Posterior cingulate gyrus (tissue), 11 donors: Measurements from ENCODE around the gene FGF14.

Experiments
- DNase-seq, 10 donors: peaks; one replicate each; pipeline versions ENCODE4 v3.0.0 to v3.0.0-alpha.2; 2020 to 2021; ENCODE audit warnings: mixed read lengths in 3 of 10
- intact Hi-C: fragments of 100-400 bp; cut with DNase I; formaldehyde crosslinking; loops from one replicate; pipeline ENCODE4 v1.15.1; 2023

FGF14 gene

DNA sequence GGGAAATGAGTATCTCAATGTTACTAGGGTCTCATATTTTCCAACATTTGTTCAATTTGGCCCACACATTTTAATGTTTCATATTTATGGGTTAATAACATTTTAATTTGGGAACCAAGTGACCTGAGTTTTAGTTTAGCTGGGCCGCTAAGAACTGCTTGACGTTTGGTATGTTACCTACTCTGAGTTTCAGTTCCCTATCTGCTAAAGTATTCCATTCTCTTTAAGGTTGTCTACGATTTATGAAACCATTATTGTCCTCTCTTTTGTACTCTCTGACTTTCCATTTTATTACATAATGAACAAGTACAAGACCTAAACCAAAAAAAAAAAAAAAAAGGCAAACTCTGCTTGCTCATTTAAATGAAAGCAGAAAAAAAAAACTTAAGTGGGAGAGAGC is 89.9 kb downstream of the FGF14 start:
- no peak for DNase-seq
- intact Hi-C loops = no loop called here

DNA sequence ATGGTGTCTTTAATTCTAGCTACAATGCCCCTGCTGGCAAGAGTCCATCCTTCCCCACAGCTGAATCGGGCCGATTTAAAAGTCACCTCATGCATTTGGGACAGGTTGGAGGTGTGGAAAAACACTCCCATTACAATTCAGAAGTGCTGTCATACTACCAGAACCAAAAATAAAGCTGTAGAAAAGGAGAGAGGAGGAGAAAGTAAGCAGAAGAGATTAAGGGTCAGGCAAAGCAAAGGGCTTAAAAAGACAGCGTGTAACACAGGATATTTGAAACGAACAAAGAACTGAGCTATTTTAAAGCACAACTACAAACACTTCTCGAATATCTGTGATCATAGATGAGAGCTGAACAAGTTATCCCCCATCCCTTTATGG is 90.4 kb downstream of the FGF14 start:
- intact Hi-C loops = no loop called here
- no peak for DNase-seq

DNA sequence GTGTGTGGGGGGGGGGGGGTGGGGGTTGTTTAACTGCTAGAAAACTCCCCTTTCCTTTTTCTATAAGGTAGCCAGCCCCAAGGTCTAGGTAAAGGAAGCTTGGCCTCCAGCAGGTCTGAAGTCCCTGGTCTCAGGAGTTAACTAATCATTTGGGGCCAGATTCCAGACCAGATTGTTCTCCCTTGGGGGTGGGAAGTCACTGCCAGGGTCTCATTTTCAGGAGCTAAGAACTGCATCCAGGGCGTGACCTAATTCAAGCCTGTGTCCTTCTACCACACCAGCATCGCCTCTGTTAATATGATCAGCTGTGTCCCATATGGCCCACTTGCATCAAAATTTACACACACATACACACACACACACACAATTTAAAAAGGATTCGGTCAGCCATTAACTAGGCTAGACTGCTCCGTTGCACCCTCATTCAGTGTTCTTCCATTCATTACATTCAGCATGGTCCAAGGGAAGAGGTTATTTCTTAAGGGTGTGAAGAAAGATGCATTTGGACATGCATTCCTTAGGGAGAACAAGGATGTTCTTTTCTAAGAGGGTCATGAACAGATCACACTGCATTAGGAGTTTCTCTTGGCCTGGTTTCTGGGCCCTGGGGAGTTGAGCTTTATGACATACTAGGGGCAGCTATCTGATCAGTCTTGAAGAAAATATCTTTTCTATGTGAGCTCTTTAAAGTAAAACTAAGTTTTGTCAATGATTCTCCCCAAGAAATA is 91.0 kb downstream of the FGF14 start:
- no peak for DNase-seq
- intact Hi-C loops = no loop called here

DNA sequence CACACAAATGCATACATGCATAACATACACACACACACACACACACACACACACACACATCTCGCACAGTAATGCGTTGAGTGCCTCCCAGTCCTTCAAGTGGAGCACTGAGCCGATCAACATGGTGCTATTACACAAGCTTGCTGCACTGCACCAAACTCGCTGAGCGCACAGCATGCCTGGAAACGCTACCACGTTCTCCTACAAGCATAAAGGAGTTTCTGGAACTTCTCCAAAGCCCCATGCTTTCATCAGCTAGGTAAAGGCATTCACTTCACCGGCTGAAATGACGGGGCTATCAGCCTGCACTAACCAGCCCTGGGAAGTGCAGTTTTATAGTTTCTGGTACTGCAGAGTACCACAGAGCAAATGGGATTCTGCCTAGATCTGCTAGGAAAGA is 92.7 kb downstream of the FGF14 start:
- intact Hi-C loops = no loop called here
- DNase-seq = peak in 8 of 10 donors; percentile 23 to 91 (median 56)

DNA sequence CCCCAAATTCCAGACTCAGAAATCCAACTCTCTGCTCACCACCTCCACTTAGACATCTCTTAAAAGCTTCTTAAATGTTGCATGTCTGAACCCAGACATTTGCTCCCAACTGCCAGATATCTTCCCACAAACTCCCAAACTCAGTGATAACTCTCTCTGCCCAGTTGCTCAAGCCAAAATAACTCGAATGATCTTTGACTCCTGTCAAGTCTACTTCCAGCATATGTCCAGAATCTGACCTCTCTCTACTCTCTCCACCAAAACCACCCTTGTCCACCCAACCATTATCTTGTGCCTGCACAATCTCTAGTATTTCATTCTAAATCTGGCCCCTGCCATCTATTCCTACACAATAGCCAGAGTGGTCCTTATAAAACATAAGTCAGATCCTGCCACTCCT is 99.3 kb downstream of the FGF14 start:
- intact Hi-C loops = no loop called here
- DNase-seq = no peak

DNA sequence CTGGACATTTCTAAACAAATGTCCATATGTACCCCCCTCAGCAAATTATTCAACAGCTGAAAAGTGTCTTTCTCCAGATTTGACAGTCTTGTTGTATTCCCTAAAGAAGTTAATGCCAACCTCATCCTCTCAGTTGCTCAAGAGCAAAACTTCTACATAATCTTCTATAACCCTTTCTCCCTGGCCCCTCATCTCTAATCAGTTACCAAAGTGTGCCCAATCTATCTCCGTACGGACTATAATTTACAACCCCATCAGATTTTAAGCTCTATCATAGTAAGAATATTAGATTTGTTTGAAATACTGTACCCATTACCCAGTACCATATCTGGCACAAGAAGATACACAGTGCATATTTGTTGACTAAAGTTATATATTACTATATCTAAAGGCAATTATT is 101.5 kb downstream of the FGF14 start:
- no peak for DNase-seq
- intact Hi-C loops = no loop called here

DNA sequence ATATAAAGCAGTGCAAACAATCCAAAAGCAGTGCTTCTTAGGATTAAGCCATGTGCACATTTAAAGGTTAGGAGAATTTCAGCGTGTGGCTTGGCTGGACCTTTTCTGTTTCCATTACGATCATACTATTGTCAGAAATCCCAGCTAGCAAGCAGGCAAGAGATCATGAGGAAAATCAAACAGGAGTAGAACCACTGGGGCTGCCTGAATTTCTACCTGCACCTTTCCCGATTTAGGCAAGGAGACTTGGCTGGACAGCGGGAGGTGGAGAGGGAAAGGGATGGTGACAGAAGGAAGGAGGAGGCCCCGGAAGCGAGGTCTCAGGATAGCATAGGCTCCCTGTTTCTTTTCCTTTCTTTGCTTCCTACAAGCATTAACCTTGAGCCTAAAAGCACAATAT is 102.5 kb downstream of the FGF14 start:
- intact Hi-C loops = no loop called here
- DNase-seq = no peak

DNA sequence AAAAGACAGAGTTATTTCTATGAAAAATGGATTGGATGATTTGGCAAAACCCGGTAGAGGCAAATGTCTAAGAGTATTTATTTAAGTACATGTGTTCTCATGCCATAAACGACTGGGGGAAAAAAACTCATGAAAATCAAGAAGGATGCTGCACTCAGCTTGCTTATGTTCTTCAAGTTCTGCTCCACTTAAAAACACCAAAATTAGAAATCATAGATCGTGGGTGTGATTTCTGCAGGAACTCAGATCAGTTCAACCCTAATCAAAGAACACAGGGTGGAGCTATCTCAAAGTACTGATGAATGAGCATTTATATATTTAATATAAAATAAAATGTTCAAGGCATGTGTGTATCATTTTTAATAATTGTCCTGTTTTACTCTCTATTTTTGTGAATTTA is 103.8 kb downstream of the FGF14 start:
- no peak for DNase-seq
- intact Hi-C loops = no loop called here

DNA sequence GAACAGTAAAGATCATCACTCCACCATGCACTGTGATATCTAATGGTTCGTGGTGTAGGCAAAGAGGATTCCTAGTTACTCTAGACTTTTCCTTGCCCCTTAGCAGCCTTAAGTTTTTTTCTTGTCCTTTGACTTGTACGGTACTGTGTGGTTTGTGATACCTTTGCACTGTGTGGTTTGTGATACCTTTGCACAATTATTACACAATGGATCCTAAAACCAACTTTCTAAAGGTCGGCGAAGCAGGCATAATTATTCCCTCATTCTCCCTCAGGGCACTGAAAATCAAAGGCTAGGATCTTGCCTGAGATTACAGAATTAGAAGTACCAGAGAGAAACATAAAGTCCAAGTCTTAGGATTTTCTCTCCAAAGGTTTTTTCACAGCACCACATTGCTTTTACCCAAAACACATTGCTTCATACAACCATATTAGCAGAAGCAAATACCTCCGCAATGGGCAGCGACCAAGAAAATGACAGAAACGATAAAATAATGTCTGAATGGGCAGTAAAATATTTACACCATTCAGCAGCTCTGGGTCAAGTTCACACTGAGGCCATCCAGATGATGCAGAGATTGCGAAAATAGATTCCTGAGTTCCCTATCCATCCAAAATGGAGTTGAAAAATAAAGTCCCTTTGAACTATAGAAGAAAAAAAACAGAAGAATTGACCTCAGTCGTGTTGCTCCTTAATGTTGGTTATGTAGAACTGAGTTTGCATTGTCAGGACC is 106.4 kb downstream of the FGF14 start:
- DNase-seq = no peak

DNA sequence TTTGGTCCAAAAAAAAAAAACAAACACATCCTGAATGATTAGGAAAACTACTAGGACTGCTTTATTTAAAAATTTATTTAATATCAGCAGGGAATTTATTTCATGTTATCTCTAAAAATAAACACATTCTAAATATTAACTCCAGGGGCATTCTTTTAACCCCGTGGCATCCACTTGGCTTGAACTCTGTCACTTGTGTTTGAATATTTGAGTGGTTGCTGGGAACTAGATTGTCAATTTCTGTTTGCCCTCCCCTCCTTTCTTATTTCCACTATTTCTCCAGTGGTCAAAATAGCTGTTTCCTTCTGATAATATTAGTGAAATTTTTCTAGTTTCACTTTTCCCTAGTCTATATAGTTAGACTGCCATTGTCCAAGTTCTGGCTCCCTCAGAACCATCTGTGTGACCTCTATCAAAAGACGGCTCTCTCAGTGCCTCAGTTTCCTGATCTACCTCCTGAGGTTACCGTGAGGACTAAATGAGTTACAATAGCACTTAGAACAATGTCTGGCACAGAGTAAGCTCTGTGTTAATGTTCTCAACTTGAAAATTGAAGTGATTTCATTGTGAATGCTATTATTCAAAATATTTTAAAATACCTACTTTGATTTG is 107.3 kb downstream of the FGF14 start:
- intact Hi-C loops = no loop called here
- DNase-seq = no peak

More for the DNA sequence above, 106.4 kb downstream of the FGF14 start:
- intact Hi-C loops = no loop called here

DNA sequence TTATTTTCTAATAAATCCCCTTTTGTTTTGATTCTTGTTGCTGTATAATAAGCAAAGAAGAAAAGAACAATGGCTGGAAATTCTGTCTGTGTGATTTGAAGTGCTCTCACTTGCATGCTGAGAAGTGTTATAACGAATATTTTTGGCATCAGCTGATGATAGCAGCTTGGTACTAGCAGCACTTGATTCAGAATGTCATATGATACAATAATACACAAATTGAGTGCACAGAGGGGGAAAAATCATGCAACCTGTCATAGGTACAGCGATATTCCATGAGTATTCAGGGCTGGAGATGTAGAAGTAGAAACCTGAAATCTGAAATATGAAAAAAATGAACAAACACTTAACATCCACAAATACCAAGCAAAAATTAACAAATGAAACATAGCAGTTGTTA is 108.1 kb downstream of the FGF14 start:
- intact Hi-C loops = no loop called here
- no peak for DNase-seq

DNA sequence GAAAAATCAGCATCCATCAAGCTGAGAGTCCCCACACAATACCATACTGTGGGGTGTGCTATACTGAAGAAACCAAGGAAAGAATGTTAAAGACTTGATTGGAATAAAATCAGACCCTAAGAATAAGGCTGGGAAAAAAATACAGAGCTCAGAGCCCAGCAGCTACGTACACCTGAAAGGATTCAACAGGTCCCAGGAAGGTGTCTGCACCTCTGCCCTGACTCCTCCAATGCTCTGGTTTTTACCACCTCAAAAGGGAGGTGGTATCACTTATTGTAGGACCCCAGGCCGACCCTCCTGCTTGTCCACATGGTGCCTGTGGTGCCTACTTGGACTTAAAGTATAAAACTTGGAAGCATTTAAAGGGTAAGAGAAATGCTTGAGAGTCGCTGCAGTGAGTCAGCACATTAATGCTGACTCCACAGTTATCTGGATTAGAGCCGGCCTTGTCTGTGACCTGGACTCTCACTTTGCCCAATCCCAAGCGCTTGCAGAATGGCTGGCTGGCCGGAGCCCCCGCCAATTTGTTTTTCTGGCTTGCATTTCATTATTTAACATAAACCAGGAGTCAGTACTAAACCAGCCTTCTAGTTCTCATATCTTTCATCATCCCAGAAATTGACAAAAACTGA is 110.1 kb downstream of the FGF14 start:
- intact Hi-C loops = no loop called here
- DNase-seq = no peak

DNA sequence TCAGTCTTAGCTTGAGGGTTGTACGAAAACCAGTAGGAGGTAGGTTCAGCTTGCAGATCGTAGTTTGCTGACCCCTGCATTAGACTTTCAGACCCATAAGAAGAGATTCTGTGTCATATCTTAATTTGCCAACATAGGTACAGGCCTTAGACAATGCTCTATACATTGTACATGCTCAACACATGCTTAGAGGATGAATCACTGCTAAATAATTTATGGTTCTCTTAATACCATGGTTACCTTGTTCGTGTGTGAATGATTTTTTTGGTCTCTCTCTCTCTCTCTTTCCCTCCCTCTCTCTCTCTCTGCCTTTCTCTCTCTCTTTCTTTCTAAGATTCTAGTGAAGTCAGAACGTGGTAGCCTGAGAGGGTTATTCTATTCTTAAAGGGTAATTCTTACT is 112.2 kb downstream of the FGF14 start:
- intact Hi-C loops = no loop called here
- no peak for DNase-seq

DNA sequence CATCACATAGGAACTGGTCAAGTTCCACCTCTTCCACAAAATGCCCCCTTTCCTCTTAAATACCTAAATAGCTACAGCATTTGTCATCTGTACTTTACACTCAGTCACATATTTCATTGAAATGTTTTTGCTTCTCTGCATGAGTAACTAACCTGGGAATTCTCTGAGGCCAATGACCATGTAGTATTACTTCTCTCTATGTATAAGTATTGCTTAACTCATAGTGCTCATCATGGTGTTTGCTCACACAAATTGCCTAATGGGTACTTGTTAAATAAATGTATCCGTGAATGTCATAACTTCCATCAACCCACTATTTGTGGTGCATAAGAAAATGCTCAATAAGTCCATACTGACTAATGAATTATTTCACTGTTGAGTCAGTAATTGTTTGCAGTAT is 115.5 kb downstream of the FGF14 start:
- intact Hi-C loops = no loop called here
- DNase-seq = no peak

DNA sequence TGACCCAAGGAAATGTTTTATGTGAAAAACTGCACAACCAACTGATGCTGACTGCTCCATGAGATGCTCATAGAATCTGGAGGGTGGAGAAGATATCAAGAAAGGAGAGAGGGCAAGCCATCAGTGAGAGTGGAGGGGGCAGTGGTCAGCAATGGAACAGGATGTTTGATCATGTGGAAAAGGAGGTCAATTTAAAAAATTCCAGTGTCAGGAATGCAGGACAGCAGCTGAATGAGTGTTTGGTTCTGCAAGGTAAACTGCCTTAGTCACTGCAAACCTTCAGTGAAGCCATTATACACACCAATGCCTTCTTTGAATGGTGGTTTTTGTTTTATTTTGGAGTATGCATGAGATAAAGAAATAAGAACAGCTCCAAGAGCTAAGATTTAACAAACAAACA is 121.5 kb downstream of the FGF14 start:
- no peak for DNase-seq
- intact Hi-C loops = no loop called here

DNA sequence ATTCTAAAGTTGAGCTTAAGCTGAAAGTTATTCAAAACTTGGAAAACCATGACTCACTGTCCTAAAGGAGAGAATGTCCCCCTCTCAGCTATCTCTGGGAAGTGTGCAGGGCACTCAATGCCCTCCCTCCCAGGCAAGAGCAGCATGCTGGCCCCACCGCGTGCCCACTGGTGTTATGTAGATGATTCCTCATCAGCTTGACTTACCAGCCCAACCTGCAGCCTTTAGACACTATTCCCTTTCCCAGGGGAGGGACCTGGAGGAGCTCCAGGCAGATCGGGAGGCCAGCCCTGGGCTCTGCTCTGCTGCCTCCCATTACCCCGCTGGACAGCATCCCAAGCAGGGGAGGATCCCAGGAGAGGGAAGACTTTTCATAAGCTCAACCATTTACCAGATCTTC is 124.6 kb downstream of the FGF14 start:
- intact Hi-C loops = no loop called here
- peak in 1 of 10 donors; percentile 32 for DNase-seq

DNA sequence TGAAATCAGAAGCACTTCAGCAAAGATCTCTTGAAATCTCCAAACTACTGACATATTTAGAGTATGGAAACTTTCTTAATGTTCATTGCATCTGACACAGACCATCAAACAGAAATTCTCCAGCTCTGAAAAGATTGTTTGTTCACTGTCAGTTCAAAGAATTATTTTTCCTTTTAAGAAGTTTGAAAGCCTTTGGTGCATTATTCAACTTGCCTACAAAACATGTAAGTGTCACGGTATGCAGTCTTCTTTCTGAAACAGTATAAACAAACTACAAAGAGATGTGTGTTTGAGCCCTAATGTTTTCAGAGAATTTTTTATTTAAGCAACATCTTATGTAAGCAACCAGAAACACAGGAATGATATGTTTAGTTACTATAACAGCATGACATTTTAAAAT is 125.4 kb downstream of the FGF14 start:
- intact Hi-C loops = no loop called here
- DNase-seq = no peak

DNA sequence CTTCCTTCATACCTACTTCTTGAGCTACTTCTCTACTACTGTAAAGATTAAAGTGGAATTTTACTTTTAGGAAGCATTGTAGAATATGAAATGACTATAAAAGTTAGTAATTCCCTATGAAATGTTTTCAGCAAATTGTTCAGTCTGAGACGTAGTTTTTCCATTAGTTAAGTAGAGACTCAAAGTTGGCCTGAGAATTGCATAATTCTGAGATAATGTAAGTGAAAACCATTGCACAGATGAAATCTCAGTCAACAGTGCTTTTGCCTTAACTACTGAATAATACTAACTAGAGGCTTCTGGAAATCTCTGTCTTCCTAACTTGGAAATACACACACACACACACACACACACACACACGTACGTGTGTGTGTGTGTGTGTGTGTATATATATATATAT is 125.9 kb downstream of the FGF14 start:
- intact Hi-C loops = no loop called here
- no peak for DNase-seq

DNA sequence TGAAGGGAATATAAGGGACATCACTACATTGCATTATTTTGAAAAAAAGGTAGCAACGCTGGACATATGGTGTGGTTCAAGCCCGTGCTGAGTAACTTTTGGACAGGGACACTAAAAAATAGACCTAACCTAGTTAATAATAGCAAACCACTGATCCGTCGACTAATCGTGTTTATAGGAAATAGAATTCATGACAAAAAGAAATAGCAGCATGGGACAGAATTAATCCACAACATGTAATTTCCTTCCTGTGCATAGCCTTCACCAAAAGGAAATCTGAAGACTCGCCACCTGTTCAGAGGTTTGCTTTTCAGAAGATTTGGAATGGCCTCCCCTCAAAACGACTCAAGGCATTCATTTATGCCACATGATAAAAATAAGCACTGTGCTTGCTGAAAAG is 128.7 kb downstream of the FGF14 start:
- intact Hi-C loops = no loop called here
- no peak for DNase-seq

DNA sequence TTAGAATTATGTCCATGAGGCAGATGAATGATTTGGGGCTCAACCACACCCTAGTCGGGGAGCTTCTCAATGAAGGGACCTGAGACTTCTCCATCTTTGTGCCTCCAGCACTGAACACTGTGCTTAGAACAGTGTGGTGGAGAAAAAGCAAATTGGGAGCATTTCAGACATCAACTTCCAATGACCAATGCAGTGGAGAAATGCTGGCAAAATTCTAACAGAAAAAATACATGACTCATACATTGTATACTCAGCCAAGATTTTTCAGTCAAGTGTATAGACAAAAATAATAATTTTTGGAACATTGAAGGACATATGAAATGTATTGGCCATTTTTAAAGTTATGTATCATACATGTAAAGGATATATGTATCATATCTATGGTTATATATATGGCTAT is 134.7 kb downstream of the FGF14 start:
- DNase-seq = no peak
- intact Hi-C loops = no loop called here

DNA sequence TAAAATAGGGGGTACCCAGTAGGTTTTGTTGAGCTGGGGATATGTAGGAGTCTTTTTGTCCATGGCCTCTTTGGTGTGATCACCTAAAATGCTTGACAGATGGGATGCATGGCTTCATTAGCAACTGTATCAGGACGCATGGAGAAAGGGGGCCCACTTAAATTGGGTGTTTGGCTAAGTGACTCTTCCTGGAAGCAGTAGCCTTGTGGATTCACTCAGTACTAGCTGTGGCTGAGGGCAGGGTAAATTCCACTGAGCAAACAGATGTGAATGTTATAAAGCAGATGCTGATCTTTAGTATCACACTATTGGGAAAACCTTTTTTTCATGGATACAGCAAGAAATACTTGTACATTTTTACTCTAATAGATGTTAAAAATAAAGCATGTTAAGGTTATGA is 140.0 kb downstream of the FGF14 start:
- DNase-seq = no peak
- intact Hi-C loops = no loop called here

DNA sequence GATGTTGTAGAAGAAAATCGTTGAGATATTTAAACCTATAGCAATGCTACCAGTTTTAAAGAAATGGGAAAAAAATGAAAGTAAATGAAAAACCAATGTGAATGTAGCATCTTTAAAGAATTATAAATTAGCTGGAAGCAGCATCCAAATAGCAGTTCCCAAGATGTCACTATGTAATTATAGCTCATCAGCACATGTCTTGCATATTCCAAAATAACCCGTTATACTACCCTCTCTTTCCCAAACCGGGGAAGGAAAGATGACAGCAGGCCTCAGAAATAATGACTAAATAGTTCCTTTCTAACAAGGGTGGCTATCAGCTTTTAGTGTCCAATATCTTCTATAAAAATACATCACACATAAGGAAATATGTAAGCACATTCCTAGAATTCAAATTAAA is 140.5 kb downstream of the FGF14 start:
- intact Hi-C loops = no loop called here
- DNase-seq = no peak
